Epidermal melanocyte (primary cell): ENCODE data around the gene OASL.
"Not testable (repeated sequence)": the region's sequence is repeated elsewhere in the genome, so short reads cannot be mapped to it uniquely, and the experiment has no call there.

Experiments used
- DNase-seq: peaks from one replicate; pipeline ENCODE4 v3.0.0; 2011; ENCODE audit warnings: low spot score; ENCODE audit not compliant: insufficient read length

Gene OASL

DNA sequence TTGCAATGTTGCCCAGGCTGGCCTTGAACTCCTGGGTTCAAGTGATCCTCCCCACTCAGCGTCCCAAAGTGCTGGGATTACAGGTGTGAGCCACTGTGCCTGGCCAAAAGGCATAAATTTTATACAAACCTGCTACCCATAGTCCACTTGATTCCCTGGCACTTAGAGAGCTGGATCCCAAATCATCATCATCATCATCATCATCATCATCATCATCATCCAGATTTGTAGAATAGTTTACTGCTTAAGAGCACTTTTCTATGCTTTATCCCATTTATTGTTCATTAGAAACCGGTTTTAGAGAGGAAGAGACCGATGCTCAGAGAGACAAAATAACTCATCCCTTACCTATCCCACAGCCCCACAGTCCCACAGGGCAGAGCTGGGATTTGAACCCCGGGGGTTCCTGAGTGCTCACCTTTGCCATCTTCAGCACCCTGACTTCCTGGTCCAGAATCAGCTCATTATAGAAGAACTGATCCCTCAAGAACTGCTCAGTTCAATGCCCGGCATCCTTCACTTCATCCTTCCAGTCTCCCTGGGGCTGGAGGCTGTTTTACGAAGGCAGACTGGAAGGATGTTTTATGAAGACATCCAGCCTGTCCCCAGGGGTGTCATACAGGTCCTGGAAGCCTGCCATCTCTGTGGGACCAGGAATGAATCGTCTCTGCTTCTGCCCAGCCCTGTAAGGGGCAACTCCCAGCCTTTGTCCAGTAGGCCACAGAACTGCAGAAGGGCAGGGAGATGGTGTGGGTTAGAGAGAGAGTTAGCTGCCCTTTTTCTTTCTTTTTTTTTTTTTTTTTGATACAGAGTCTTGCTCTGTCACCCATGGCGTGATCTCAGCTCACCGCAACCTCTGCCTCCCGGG lies 20.2 kb upstream of the OASL start:
- DNase-seq, result no peak

DNA sequence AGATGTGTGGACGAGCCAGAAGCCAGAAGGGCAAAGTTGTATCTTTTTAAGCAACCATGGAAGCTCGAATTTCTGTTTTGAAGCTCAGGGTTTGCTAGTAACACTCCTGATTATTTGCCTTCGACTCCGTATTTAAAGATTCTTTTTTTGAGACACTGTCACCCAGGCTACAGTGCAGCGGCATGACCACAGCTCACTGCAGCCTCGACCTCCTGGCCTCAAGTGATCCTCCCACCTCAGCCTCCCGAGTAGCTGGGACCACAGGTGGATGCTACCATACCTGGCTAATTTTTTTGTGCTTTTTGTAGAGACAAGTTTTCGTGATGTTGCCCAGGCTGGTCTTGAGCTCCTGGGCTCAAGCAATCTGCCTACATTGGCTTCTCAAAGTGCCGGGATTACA lies 18.7 kb upstream of the OASL start:
- DNase-seq, result no peak

DNA sequence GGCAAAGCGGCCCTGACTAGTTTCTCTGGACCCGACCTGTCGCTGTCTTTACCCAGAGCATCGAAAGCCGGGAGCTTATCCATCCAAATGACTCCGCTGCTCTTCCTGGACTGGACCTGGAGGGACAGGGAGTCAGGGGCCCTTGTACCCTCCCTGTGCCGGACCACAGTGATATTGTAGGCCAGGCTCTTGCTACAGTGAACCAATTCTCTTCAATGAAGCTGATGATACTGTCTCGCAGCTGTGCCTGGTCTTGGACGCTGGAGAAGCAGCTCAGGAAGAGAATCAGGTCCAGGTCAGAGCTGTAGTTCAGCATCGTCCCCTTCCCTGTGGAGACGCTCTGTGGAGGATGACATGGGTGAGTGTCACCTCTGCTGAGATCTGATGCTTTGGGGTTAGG lies 14.7 kb upstream of the OASL start:
- DNase-seq, result no peak

DNA sequence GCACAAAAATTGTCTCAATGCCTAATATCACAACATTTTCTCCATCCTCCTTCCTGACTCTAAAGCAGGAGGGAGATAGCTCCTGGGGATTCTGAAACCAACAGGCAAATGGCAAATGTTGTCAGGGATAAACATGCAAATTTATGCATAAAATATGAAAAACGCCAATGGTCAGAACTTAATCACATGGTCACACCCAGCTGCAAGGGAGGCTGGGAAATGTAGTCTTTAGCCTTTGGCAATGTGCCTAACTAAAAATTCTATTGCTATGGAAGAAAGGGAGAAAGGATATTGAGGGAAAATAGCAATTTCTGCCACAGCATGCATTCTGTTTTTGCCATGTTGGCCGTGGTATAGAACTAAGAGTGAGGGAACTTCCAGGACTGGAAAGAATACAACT lies 11.7 kb upstream of the OASL start:
- DNase-seq, result no peak

DNA sequence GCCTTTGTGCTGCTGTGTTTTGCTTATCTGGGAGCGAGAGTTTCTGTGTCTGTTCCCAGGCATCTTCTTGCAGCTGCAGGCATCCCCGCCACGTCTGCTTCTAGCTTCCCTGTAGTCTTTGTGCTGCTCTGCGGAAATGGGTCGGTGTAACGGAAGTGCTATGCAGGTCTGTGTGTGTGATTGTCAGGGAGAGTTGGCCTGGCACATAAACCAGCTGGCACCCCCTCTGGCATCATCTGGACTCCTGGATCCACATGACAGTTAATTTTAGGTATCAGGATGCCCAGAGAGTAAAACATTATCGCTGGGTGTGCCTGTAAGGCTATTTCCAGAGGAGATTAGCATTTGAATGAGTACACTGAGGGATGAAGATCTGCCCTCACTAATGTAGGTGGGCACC lies 9.4 kb upstream of the OASL start:
- DNase-seq, result no peak

DNA sequence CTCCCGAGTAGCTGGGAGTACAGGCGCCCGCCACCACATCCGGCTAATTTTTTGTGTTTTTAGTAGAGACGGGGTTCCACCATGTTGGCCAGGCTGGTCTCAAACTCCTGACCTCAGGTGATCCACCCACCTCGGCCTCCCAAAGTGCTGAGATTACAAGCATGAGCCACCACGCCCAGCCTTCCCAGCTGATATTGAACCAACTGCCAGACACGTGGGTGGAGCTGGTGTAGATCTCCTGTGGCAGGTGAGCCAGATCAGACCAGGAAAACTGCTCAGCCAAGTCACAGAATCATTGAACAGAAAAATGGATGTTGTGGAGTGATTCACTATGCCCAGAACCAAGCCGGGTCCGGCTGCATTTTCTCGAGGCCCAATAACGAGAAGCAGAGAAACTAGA lies 8.4 kb upstream of the OASL start:
- not testable (repeated sequence) for DNase-seq

DNA sequence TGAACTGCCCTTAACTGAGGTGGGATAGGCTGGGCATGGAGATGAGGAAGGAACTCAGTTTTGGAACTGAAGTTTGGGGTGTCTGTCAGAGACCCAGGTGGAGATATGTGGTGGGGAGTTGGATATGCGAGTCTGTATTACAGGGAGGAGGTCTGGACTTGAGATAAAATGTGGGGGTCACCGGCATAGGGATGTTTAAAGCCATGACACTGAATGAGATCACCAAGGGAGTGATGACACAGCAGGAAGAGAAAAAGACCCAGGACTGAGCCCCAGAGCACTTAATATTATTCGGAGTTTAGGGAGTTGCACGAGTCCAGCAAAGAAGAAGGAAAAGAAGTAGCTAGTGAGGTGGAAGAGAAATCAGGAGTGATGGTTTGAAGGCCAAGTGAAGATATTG lies 4.0 kb upstream of the OASL start:
- DNase-seq, result no peak

DNA sequence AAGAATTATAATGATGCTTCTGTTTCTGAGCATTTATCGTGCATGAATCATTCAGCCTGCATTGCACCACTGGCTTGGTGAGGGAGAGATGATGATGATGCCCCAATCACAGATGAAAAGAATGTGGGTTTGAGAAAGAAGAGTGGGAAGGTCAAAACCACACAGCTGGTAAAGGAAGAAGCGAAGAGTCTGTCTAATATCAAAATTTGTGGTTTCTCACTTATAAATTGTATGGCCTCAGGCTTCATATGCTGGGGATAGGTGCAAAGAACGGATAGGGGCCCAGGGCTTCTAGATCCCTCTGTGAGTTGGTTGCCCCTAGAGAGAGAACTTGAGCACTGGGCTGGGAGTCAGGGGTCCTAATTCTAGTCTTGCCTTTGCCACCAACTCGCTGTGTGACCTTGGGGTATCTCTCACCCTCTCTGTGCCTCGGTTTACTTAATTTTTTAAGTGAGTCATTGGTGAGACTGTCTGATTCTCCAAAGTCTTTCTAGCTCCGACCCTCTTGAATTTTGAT lies 2.2 kb downstream of the OASL start:
- no peak for DNase-seq

DNA sequence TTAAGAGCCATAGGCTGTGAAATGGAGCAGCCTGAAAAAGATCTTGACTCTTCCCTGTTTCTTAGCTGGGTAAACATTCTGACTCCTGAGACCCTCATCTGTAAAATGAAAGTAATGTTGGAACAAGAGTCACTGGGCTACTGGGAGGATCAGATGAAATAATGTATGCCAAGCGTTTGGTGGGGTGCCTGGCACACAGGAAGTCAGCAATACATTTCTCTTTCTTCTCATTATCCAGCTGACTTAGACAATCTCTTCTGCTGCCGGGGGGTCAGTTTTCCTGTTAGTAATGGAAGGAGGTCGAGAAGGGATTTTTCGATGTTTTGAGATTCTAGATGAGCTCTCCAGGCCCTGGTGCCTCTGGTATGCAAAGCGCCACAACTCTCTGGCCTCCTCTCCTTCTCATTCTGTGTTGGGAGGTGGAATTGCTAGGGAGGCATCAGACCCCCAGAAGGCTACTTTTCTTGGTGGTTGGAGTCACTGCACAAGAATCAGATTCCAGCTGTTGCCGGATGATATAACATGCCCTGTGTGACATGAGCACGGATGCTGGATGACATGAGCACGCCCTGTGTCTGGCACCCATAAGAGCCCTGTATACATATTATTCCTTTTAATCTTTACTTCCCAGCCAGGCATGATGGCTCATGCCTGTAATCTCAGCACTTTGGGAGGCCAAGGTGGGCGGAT lies 4.3 kb downstream of the OASL start:
- no peak for DNase-seq

DNA sequence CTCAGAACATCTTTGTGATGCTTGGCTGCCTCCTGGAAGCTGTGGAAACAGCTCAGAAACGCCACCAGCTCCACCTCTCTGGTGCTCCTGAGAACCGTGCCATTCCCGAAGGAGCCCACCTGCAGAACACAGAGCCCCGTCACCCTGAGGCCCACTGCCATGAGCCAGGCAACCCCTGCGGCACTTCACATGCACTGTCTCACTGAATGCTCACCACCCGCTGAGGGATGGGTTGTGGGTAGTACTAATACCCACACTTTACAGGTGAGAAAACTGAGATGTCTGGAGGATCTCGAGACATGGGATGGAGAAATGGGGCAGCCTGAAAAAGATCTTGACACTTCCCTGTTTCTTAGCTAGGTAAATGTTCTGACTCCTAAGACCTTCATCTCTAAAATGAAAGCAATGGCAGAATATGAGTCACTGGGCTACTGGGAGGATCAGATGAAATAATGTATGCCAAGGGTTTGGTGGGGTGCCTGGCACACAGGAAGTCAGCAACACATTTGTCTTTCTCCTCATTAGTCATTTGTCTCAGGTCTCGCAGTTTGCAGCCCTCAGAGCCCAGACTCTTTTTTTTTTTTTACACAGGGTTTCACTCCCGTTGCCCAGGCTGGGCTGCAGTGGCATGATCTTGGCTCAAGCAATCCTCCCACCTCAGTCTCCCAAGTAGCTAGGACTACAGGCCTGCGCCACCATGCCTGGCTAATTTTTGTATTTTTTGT lies 5.3 kb downstream of the OASL start:
- no peak for DNase-seq

DNA sequence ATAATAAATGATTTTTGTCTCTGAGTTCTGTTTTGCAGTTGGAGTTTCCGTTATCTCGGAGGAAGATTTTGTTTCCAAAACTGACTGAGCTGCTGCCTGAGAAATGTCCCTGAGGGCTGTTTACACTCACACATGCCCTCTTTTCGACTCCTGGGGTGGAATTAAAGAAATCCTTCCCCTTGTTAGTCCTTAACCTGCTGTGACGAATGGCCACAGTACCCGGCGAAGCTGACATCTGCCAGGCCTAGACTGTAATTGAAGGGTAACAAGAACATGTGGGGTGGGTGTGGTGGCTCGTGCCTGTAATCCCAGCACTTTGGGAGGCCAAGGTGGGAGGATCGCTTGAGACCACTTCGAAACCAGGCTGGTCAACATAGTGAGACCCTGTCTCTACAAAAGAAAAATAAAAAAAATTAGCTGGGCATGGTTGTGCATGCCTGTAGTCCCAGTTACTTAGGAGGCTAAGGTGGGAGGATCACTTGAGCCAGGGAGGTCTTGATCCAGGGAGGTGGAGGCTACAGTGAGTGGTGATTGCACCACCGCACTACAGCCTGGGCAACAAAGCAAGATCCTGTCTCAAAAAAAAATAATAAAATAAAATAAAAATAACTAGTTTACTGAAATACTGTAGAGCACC lies 8.4 kb downstream of the OASL start:
- no peak for DNase-seq

DNA sequence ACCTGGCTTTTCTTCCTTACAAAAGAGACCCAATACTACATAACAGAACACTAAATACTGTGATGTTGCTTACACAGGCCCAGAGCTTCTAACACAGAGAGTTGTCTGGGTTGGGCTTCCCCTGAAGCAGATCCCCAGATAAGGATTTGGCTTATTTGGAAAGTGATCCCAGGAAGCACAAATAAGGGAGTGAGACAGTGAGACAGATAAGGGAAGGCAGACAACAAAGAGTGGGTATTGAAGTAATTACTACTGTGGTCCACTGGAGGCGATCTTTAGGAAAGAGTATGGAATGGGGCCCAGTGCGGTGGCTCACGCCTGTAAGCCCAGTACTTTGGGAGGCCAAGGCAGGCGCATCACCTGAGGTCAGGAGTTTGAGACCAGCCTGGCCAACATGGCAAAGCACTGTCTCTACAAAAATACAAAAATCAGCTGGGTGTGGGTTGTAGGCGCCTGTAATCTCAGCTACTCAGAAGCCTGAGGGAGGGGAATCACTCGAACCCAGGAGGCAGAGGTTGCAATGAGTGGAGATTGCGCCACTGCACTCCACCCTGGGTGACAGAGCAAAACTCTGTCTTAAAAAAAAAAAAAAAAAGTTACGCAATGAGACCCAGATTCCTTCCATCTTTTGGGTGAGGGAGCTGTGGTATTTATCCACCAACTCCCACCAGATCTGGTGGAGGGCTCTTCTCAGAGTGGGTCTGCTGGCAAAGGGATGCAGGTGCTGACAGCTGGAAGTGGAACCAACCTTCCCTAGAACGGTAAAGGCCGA lies 12.6 kb downstream of the OASL start:
- no peak for DNase-seq

DNA sequence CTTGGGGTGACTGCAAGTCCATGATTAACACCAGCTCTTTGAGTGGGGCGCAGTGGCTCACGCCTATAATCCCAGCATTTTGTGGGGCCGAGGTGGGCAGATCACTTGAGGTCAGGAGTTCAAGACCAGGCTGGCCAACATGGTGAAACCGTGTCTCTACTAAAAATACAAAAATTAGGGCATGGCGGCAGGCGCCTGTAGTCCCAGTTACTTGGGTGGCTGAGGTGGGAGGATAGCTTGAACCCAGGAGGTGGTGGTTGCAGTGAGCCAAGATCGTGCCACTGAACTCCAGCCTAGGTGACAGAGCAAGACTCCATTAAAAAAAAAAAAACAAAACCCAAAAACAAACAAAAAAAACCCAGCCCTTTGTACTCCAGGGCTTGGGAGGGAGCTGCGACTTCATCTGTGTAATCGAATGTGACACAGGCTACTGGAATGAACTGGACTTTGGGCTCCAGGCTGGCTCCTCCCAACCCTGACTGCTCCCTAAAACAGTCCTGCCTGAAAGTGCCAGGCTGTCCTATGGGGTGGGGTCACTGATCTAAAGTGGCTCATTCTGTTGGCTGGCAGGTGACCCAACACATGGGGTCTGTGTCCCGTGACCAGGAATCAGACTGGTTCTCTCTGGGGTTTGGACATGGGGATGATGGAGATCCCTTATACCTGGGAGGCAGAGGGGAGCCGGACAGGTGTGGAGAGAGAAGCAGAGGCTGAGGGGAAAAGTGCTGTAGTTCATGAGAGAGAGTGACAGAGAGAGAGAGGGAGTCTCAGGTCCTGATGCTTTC lies 13.4 kb downstream of the OASL start:
- DNase-seq, result no peak

DNA sequence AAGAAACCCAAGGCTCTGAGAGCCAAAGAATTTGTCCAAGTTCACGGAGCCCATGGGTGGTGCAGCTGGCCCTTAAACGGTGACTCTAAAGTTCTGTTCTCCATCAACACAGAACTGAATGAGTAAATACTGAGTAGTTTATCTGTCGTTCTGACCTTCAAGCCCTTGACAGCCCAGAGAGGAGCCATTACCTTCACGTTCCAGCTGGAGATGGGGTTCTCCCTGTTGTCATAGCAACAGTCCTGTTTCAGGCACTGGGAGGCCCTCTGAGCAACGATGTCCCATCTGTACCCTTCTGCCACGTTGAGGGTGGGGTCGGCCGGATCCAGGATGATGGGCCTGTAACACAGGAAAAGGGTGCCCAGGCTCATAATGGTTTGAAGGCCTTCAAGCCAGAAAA lies 15.2 kb downstream of the OASL start:
- no peak for DNase-seq

DNA sequence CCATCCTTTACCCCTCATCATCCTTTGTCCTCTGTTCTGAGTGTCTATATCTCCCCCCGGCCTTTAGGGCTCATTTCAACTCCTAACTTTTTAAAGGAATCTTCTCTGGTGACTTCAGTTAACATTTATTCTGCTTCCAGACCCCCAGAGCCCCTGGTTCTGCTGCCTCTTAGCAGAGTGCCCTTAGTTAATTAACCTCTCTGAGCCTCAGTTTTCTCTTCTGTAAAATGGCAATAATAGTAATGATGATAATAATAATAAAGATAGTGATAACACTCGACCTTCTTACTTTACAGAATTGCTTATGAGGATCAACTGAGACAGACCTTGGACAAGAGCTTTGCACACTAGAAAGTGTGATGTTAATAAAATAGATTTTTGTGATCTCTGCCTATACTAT lies 16.3 kb downstream of the OASL start:
- no peak for DNase-seq

DNA sequence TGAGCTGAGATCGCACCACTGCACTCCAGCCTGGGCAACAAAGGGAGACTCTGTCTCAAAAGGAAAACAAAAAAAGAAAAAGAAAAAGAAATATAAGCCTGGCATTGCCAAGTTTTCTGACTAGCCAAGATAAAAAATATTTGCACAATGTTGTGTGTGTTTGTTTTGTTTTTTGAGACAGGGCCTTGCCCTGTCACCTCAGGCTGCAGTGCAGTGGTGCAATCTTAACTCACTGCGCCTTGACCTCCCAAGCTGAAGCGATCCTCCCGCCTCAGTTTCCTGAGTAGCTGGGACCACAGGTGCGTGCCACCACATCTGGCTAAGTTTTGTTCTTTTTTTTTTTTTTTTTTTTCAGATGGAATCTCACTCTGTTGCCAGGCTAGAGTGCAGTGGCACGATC lies 17.3 kb downstream of the OASL start:
- DNase-seq, result no peak

DNA sequence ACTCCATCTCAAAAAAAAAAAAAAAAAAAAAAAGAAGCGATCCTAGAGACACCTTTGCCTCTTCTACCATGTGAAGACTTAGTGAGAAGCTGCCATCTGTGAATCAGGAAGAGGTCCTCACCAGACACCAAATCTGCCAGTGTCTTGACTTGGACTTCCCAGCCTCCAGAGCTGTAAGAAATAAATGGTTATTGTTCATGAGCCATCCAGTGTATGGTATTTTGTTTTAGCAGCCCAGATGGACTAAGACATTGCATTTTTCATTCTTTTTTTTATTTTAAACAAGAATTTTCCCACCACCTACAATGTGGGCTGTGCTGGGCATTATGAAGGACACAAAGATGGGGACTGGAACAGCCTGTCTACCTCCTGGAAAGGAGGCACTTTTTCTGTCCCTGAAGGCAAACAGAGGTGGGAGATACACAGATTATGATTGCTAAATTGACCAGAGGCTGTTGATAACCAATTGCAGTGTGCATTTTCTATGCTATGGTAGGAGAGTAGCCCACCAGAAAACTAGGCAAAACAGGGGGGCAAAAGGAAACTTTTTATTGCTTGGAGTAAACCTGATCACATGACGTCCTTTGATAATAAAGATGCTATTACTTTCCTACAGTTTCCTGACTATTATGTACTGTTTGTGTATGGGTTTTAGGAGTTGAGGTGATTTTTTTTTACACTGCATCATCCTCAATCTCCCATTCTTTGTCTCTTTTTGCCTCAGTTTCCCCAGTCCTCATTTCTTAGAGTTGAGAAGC lies 20.0 kb downstream of the OASL start:
- DNase-seq, result no peak

DNA sequence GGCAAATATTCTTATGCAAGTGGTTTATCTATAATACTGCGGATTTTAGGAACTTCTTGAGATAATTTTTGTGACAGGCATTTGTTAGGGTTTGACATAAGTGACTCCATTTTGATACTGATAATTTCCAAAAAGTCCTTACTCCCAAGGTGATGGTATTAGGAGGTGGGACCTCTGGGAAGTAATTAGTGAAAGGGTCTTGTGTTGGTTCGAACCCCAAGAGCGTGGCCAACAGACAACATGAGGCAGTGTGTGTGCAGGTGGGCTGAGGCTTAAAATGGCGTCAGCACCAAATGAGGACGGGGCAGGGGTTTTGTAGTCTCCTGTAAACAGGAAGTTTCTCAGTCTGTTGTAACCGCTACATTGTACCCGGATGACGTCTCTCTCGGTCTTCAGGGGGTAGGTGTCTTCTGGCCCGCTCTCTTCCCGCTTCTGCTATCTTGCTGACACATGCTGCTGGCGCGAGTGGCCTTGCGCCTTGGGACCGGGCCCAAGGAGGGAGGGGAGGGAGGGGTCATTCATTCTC lies 21.0 kb downstream of the OASL start:
- no peak for DNase-seq
